Activated CD8-positive, alpha-beta memory T cell treated with anti-CD3 and anti-CD28 coated beads, Interleukin-2, amount 50 U/mL, for 24 hours (primary cell): ENCODE data around the gene CYP1B1.
"Not testable (repeated sequence)": the region's sequence is repeated elsewhere in the genome, so short reads cannot be mapped to it uniquely, and the experiment has no call there.

ENCODE experiments used
- DNase-seq: peaks from one replicate; pipeline ENCODE4 v3.0.0-alpha.2; 2020; ENCODE audit errors: extremely low read depth

Gene CYP1B1

DNA sequence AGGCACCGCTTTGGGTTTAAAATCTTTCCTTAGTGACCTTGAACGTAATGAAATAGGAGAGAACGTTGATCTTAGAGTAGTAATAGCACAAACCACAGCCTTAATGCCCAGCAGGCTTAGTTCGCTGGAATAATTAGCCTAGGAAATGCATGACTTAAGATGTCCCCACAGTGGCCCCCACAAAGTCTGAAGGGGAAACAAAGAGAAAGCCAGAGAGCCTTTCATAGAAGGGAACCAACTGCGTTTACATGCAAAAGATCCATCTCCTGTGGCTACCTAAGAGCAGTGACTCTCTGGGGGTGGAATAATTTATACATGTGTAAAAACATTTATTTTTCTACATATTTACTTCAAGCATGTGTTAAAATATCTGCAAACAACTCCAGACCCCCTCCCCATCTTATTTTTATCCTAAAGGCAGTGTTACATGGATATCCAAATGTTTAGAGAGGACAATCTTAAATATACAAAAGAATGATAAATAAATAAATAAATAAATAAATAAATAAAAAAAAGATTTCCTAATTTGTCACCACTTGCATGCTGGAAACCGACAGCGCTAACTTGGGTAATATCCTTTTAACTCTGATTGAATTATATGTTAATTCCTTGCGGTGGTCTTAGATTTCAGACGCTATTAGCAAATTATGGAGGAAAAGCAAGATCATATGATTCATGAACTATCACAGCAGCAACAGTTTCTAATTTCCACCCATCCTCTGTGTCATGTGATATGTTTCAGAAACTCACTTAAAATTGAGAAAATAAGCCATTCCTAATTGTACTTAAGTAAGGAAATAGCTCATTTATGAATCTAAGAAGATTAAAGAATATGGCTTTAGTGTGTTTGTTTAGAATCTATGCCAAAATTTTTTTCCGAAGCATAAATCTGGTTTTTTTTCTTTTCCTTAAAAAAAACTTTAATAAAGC, 23.4 kb upstream of the CYP1B1 start:
- no peak for DNase-seq

DNA sequence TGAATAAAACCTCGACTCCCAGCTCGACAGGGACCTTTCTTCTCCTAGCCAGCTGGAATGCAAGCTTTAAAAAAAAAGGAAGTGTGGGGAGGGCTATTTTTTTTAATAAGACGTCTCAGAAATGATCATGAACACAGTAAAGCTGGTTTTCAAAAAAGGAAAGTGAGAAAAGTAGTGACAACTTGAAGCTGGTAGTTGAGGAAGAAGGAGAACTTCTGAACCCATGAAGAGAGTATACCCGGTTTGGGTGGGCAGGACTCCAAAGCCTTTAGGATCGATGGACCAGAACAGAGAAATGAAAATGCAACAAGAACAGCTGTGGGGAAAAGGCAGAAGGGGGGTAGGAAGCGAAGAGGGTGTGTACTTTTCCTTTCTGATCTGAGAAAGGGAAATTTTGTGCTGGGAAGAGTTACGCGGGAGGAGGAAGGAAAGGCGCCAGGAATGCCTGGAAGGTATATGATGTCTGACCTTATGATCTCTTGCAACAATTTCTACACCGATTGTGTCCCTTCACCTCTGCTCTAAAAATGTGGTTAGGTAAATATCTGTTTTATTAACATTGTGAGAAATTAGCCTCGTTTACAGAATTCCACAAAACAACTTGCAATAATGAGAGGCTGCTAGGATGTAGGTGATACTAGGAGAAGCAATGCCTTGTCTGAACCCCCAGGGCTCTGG, 22.6 kb upstream of the CYP1B1 start:
- no peak for DNase-seq

DNA sequence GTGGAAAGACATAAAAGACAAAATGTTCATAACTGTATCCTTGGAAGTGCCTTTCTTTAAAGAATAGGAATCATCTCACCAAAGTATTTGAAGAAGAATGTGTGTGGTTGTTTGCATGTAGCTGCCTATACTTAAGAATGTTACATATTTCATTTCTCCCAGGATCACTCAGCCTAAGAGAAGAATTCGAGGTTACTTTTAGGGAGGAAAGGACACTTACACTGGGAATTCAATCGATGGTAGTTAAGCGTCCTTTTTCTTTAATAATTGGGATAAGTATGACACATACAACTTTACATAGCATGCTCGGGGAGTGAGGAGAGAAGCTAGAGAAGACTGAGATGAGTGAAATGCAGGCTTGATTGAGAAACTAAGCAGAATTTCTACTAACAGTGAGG, 22.0 kb upstream of the CYP1B1 start:
- DNase-seq, result no peak

DNA sequence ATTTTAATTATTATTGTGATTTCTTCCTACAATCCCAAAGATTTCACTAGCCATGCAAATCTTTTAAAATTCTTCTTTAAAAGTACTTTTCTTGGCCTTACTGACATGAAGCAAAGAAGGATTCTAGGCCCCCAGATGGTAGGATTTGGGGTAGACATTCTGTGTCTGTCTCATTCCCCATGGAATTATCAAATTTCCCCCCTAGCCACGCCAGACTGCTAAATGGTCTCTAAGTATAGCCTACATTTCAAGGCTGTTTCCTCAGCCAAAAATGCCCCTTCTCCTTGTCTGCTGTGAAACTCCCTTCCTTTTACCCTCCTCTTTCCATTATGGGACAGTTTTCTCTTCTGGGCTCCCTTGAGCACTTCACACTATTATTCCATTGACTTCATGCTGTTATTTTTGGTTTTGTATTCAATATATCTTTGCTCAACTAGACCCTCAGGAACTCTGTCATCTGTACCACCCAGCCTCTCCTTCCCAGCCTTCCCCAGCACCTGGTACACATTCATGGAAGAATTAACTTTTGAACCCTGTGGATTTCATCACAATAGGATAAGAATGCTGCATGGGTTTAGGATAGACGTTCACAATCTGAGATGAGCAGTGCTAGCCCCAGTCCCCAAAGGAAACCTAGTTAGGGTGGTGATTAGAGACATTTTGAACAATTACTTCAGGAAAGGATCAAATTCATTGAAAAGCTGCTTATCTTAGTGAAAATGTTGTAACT, 21.5 kb upstream of the CYP1B1 start:
- no peak for DNase-seq

DNA sequence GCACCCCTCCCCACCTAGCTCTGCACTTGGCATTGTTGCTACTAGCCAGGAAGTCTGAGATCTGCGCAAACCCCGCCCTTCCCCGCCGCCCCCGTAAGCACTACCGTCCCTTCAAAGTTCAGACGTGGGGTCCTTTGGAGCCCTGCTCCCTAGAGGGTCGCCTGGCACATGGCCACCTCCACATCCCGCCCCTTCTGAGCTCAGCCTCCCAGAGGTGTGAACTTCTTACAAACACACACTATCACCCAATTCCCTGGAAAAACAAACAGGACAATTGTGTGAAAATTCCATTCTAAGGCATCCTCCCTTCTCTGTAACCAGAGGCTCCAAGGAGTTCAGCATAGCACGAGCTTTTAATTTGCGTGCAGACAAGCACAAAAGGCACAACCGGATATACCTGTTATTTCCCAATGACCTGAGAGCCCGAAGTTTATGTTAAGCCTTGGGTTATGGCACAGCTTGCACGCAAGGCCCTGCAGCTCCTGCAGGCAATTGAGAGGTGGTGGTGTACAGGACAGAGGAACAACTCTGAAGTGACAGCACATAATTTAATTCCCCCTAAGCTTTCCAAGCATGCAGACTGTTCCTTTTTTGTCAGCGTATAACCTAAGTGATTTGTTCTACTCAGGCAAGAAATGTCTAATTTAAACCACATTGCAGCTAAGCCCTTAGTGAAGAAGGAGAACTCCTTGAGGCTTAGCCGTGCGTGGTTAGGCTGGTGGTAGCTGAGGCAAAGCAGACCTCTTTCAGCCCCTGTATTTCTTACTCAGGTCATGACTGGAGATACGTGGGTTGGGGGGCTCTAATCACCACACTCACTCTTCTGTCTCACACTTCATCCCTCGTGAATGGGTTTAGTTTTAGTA, 20.3 kb upstream of the CYP1B1 start:
- no peak for DNase-seq

DNA sequence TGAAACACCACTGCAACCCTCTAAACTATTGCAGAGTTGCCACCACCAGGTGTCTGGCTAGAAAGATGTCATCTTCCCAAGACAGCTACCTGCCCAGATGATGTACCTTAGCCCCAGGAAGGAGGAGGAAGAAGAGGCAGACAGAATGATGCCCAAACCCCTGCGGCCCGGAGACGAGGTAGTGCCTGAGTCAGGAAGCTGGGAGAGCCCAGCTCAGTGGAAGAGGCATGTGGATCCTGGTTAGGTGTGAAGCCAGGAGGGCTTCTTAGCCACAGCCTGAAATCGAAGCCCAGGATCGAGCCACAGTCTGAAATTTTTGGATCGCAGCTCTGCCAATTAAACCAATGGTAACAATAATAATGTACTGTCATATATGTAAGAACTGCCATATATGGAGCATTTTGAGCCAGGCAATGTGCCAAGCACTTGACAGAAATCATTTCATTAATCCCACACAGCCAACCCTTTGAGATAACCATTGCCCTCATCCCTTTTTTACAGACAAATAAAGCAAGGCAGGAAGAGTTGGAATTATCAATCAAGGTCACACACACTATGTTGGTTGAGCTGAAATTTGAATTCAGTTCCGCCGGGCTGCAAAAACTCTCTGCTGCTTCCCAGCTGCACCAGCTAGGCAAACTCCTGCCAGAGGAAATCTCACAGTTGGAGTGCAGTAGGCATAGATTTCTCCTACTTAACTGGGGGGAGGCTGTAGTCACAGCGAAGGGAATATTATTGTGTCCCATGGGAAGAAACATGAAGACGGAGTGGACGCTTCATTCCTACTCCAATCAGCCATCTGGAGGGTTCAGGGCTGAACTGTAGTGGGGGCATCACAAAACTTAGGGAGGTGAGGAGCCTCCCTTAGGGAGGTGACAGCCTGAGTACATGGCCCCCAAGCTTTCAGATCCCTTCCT, 19.4 kb upstream of the CYP1B1 start:
- no peak for DNase-seq

DNA sequence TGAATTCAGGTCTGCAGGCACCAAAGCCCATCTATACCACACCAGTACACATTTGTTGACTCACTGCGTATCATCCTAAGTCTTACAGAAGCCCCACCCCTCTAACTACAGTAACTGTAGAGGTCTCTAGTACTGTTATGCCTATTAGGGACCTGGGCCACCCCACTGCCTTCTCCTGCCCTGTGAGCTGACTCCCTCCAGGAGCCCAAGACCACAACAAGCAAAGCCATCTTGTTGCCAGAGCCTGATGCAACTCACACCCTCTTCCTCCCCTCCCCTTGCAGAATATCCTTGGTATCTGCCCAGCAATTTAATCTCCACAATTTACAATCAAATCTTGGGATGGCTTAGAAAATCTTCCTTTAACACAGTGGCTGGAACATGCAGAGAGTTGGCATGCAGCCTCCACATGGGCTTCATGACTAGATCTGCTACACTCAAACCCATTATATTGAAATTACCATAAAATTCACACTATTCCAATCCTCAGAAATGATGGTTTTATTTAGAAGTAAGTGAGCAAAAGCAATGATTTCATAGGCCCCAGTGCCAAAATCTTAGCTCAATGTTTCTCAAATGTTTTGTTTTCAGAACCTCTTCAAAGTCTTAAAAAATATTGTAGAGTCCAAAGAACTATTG, 17.7 kb upstream of the CYP1B1 start:
- no peak for DNase-seq

DNA sequence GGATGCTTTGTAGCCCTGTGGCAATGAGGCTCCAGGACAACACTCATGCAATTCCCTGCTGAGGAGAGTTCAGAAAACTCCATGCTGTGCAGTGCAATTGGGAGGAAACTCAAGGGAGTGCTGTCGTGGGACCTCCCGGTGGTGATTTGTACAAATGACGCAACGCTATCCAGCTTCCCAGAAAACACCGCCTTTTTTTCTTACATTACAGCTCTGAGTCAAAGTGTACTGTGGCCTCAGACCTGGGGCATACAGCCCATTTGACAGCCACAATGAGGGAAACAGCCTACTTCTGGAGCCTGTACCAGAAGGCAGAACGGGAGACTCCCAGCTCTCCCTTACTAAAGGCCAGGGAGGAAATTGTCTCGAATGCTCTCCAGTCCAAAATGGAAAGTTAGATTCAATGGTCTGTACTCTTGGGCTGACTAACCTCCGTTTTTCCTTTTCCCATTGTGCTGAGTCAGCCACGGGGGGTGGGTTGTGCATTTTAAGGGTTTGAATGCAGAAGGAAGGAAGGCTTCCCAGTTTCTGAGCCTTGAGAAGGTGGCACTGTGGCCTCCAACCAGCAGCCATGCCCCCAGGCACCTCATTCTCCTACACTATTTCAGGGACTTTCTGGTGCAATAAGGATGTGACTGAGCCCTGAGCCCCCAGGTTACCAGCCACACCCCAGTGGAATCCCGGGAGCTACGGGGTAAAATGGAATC, 16.4 kb upstream of the CYP1B1 start:
- DNase-seq, result no peak

DNA sequence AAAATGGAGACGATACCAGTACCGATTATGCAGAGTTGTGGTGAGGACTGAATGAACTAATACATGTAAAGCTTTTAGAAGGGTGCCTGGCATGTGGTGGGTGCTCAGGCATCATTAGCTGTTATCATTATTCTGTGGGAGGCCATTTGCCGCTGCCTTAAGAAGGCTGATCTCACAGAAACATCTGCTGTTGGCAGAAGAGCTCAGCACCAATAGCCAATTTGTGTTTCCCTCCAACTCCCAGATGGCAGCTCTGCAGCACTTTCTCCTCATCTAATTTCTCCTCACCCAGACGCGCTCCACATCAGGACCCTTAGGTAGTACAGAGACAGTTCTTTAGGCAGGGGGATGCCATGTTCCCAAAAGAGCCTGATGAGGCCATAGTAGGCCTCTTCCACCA, 15.8 kb upstream of the CYP1B1 start:
- DNase-seq, result no peak

DNA sequence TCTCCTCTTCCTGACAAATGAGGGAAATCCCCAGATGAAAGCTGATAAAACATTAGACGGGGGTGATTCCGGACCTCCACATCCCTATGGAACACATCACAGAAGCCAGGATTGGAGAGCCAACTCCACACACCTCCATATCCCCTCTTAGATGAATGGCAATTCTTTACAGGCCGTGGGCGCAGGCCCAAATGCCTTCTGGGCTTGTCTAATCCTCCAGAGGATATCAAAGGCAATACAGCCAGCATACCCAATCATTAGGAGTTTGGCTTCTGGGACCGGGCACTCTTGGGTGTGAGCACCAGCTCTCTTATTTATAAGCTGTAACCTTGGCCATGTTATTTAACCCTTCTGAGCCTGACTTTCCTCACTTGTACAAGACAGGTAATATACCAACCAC, 15.0 kb upstream of the CYP1B1 start:
- DNase-seq, result no peak

DNA sequence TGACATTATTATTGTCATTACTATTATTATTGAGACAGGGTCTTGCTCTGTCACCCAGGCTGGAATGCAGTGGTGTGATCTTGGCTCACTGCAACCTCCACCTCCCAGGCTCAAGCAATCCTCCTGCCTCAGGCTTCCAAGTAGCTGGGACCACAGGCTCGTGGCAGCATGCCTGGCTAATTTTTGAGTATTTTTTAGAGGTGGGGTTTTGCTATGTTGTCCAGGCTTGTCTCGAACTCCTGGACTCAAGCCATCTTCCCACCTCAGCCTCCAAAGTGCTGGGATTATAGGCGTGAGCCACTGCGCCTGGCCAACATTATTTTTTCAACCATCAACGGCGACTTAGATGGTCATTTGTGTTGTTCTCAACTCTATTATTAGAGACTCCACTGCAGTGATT, 14.3 kb upstream of the CYP1B1 start:
- not testable (repeated sequence) for DNase-seq

DNA sequence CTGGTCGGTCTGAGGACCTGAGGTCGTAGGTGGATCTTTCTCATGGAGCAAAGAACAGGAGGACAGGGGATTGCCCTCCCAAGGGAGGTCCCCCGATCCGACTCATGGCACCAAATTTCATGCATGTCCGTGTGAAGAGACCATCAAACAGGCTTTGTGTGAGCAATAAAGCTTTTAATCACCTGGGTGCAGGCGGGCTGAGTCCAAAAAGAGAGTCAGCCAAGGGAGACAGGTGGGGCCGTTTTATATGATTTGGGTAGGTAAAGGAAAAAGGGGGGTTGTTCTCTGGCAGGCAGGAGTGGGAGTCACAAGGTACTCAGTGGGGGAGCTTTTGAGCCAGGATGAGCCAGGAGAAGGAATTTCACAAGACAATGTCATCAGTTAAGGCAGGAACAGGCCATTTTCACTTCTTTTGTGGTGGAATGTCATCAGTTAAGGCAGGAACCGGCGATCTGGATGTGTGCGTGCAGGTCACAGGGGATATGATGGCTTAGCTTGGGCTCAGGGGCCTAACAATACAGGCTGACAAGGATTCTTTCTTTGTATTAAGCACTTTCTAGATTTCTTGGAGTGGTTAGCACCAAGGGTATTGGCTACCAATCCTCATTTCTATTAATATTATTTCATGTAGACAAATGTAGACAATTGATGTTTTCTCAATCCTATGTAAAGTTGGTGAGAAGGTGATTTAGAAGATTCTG, 10.2 kb upstream of the CYP1B1 start:
- not testable (repeated sequence) for DNase-seq

DNA sequence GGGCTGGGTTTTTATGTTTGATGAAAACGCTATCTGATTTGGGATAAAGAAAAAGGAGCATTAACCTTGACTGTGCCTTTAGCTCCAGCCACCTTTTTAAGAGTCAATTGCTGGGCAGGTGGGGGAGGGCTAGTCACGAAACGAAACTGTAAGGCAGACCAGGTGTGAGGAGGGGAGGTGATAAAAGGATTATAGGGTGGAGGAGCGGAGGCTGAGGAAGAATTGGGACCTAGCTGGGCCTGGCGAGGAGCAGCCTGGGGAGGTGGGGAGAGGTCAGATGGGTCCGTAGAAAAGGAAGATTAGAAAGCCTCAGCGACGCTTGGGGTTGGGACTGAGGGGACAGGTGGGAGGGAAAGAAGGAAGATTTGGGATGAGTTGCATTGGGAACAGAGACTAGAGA, 8.6 kb upstream of the CYP1B1 start:
- not testable (repeated sequence) for DNase-seq

DNA sequence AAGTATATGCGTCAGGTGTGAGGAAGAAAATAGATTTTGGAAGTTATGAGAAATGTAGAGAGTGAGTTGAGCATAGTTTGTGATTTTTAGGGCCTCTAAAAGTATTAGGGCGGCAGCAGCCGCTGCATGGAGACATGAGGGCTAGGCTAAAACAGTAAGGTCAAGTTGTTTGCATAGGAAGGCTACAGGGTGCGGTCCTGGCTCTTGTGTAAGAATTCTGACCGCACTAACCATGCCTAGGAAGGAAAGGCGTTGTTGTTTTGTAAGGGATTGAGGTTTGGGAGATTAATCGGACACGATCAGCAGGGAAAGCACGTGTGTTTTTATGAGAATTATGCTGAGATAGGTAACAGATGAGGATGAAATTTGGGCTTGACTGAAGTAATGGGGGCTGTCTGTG, 6.8 kb upstream of the CYP1B1 start:
- DNase-seq, result not testable (repeated sequence)

DNA sequence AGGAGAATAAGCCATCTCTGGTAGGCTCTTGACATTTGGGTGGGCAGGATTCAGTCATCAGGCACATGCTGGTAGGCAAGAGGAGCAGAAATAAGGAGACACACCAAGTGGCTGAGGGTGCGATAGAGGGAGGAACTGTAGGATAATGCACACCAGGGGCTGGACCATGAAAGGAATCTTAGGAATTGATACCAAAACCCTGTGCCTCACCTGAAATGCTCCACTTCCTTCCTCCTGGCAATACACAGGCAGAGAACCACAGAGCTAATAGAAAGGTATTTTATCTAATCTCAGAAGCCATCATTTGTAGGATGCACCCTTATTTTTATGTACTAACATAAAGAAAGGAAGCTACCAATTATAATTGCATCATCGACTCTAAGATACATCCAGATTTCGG, 4.4 kb upstream of the CYP1B1 start:
- DNase-seq, result no peak

DNA sequence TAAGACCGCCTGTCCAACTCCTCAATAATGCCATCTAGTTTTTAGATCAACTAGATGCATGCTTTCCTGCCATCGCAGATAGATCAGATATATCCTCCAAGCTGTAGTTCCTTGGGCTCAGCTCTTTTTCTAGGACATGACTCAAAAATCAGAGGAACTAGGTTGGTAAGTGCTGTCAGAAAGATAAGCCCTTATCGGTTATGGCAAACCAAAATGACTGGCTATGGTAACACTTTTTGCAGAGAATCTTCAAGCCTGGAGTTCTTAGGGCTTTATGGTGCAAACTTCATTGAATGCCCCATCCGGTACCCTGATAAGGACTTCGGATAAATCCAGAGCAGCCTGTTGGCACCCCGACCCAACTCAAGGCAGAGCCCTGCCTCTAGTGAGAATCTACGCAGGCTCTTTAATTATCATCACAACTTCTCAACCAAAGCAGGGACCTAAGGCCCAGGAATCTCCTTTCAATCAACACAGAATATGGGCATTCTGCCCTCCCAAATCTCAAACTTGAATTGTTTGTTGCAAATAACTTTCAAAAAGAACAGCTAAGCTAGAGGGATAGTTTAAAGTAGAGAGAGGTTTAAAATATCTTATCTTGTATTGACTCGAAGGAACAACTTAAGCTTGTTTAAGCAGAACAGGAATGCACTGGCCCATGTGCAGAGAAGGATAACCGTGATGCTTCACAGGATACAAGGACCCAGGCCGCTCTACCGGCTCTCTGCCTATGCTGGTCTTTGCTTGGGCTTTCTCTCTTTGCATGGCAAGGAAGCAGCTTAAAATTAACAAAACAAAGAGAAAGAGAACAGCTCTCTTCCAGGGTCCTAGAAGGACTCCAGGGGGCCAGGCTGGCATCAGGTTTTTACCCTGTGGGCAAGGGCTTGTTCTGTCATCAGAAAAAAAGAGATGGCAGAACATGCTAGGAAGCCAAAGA, 3.4 kb upstream of the CYP1B1 start:
- DNase-seq, result no peak

DNA sequence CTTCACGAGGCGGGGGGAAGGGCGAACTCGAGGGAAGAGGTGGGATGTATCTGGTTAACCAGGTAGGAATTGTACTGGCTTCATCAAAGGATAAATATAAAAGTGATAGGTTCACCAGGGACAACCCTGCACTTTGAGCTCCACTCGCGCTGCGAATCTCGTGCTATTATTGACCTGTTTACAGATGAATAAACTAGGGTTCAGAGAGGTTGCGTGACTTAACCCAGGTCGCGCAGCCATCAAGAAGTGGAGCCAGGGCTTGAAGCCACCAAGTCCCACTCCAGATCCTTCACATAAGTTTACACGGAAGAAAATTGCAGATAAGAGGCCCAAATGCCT, 1.4 kb upstream of the CYP1B1 start:
- no peak for DNase-seq
